CD14-positive monocyte (primary cell): ENCODE results near the gene CDHR2. TPM values are rescaled to one million over a fixed set of nuclear protein-coding genes. Genes with fewer than 3 reads are reported as not detected.

Experiments
- DNase-seq, 3 donors: peaks; one replicate each; pipeline ENCODE4 v3.0.0-alpha.2; 2011 to 2022
- H2AFZ ChIP-seq: 2 replicates; pipeline ENCODE4 v1.6.0; 2012; ENCODE audit warnings: mild to moderate bottlenecking, low read depth, low read length, inconsistent platforms; ENCODE audit not compliant: insufficient read depth, poor library complexity, severe bottlenecking
- H3K27ac ChIP-seq, 2 donors: 1 replicate in 1 of 2; 2 replicates in 1 of 2; pipeline ENCODE4 v1.5.1; 2012 to 2013; ENCODE audit warnings: low read length in 2 of 2, control low read depth in 1 of 2, inconsistent platforms in 1 of 2, low read depth in 1 of 2, mild to moderate bottlenecking in 1 of 2
- H3K27me3 ChIP-seq, 2 donors: one replicate each; pipeline versions ENCODE4 v1.6.0 to v1.6.1; 2011 to 2013; ENCODE audit warnings: low read length in 2 of 2; ENCODE audit not compliant: control insufficient read depth in 2 of 2, insufficient read depth in 2 of 2
- H3K36me3 ChIP-seq, 2 donors: replicated peaks in 1 of 2; 1 replicate in 1 of 2; 2 replicates in 1 of 2; pipeline versions ENCODE4 v1.5.1 to v1.6.1; 2012 to 2013; ENCODE audit warnings: low read length in 2 of 2, control low read depth in 1 of 2, inconsistent platforms in 1 of 2, mild to moderate bottlenecking in 1 of 2; ENCODE audit not compliant: insufficient read depth in 2 of 2, control insufficient read depth in 1 of 2
- H3K4me1 ChIP-seq, 2 donors: 1 replicate in 1 of 2; 2 replicates in 1 of 2; pipeline versions ENCODE4 v1.5.1 to v1.6.1; 2012 to 2013; ENCODE audit warnings: low read length in 2 of 2, control low read depth in 1 of 2, inconsistent platforms in 1 of 2, mild to moderate bottlenecking in 1 of 2, moderate library complexity in 1 of 2; ENCODE audit not compliant: insufficient read depth in 2 of 2, control insufficient read depth in 1 of 2
- H3K4me2 ChIP-seq: replicated peaks from 2 replicates; pipeline ENCODE3; 2012; ENCODE audit warnings: low read length, moderate library complexity, mild to moderate bottlenecking; ENCODE audit not compliant: poor library complexity, severe bottlenecking; ENCODE audit errors: extremely low read depth
- H3K4me3 ChIP-seq, 3 experiments: fragments of 200-600 bp in 1 of 3; sonication (generic) in 1 of 3; replicated peaks in 1 of 3; 1 replicate in 2 of 3; 2 replicates in 1 of 3; pipeline ENCODE4 v1.5.1; 2011 to 2013; ENCODE audit warnings: low read length in 3 of 3, mild to moderate bottlenecking in 3 of 3, control low read depth in 2 of 3, low read depth in 2 of 3, inconsistent platforms in 1 of 3, moderate library complexity in 1 of 3
- H3K79me2 ChIP-seq: 2 replicates; pipeline ENCODE4 v1.6.0; 2012; ENCODE audit warnings: mild to moderate bottlenecking, control low read depth, inconsistent platforms, low read length, moderate library complexity; ENCODE audit not compliant: insufficient read depth
- H3K9ac ChIP-seq: 2 replicates; pipeline ENCODE4 v1.6.0; 2017; ENCODE audit warnings: low read length, mild to moderate bottlenecking; ENCODE audit not compliant: insufficient read depth, poor library complexity, severe bottlenecking
- H3K9me3 ChIP-seq, 2 donors: replicated peaks in 1 of 2; 1 replicate in 1 of 2; 2 replicates in 1 of 2; pipeline versions ENCODE4 v1.5.1 to v1.6.1; 2012 to 2013; ENCODE audit warnings: low read length in 2 of 2, control low read depth in 1 of 2; ENCODE audit not compliant: control insufficient read depth in 1 of 2, insufficient read depth in 1 of 2
- H4K20me1 ChIP-seq: 2 replicates; pipeline ENCODE4 v1.6.0; 2012; ENCODE audit warnings: mild to moderate bottlenecking, low read length, control low read depth, moderate library complexity; ENCODE audit not compliant: insufficient read depth
- H3K27ac Mint-ChIP-seq, 7 donors: one replicate each; pipeline ENCODE4 v1.8.0; 2020; ENCODE audit warnings: mild to moderate bottlenecking in 7 of 7, mixed read lengths in 7 of 7, moderate library complexity in 6 of 7, inconsistent platforms in 2 of 7
- H3K27me3 Mint-ChIP-seq, 3 donors: one replicate each; pipeline ENCODE4 v1.8.0; 2021 to 2022; ENCODE audit warnings: low read depth in 3 of 3, mild to moderate bottlenecking in 3 of 3, mixed read lengths in 3 of 3, moderate library complexity in 3 of 3, inconsistent platforms in 1 of 3
- H3K36me3 Mint-ChIP-seq, 2 donors: one replicate each; pipeline ENCODE4 v1.8.0; 2020; ENCODE audit warnings: mixed read lengths in 2 of 2, inconsistent platforms in 1 of 2, mild to moderate bottlenecking in 1 of 2
- H3K4me1 Mint-ChIP-seq: one replicate; pipeline ENCODE4 v1.8.0; 2020; ENCODE audit warnings: mild to moderate bottlenecking, mixed read lengths
- H3K4me3 Mint-ChIP-seq, 2 donors: one replicate each; pipeline ENCODE4 v1.8.0; 2020; ENCODE audit warnings: mild to moderate bottlenecking in 2 of 2, mixed read lengths in 2 of 2, moderate library complexity in 1 of 2
- H3K9me3 Mint-ChIP-seq, 7 donors: one replicate each; pipeline ENCODE4 v1.8.0; 2020 to 2022; ENCODE audit warnings: mixed read lengths in 7 of 7, mild to moderate bottlenecking in 6 of 7, moderate library complexity in 6 of 7, inconsistent platforms in 2 of 7
- WGBS: methylation state at CpG from one replicate; pipeline ENCODE4 v1.1.5; 2013; ENCODE audit warnings: missing lambda C conversion rate; ENCODE audit not compliant: insufficient coverage; 5-methylcytosine and 5-hydroxymethylcytosine counted together
- intact Hi-C, 2 donors: fragments of 100-400 bp; cut with micrococcal nuclease; formaldehyde crosslinking; loops; one replicate each; pipeline versions ENCODE4 v1.15.0 to v1.15.1; 2023
- polyA plus RNA-seq, 3 donors: library from polyadenylated mRNA; depleted of rRNA in 1 of 3; unstranded in 2 of 3; stranded (reverse) in 1 of 3; fragments of 300-500 nt in 2 of 3; fragments of >200 nt in 1 of 3; fragmentation: Illumina TruSeq in 2 of 3; gene quantifications; 1 replicate in 2 of 3; 2 replicates in 1 of 3; pipeline ENCODE4 v1.2.3, GENCODE V29; 2012 to 2021
- TF ChIP-seq, protein P1 (sequence below): fragments of 200-600 bp; IDR thresholded peaks from one replicate; pipeline ENCODE4 v1.8.0; 2022; ENCODE audit warnings: antibody characterized with exemption, mild to moderate bottlenecking

CDHR2 gene
- polyA plus RNA-seq, 3 donors = 0.12 TPM; not detected in 2

DNA sequence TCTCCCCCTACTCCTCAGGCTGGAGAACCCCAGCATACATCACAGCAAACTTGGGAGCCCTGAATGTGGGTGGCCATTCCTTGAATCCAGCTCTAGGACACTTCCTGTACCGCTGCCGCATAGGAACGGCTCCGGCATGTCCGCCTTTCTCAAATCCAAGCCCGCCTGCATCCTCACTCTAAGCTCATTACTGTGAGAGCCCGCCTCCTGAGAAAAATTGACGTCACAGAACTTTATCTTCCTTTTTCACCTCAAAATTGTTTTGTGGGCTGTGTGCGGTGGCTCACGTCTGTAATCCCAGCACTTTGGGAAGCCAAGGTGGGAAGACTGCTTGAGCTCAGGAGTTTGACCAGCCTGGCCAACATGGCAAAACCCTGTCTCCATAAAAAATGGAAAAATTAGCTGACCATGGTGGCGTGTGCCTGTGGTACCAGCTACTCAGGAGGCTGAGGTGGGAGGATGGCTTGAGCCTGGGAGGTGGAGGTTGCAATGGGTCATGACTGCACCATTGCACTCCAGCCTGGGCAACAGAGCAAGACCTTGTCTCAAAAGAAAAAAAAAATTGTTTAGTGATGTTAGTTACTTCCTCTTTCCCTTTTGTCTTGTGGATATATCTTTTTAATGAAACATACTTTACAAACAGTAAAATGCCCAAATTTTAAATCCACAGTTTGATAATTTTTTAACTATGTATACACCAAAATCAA, 34.7 kb upstream of the CDHR2 start:
- H4K20me1 ChIP-seq = no peaks in the 10 kb centered on the region
- H3K4me2 ChIP-seq = no peak overlapping the region
- no peaks in the 10 kb centered on the region for H3K79me2 ChIP-seq
- H3K4me1 Mint-ChIP-seq = peaks cover 13% of the 10 kb centered on the region
- TF ChIP-seq, protein P1, sequence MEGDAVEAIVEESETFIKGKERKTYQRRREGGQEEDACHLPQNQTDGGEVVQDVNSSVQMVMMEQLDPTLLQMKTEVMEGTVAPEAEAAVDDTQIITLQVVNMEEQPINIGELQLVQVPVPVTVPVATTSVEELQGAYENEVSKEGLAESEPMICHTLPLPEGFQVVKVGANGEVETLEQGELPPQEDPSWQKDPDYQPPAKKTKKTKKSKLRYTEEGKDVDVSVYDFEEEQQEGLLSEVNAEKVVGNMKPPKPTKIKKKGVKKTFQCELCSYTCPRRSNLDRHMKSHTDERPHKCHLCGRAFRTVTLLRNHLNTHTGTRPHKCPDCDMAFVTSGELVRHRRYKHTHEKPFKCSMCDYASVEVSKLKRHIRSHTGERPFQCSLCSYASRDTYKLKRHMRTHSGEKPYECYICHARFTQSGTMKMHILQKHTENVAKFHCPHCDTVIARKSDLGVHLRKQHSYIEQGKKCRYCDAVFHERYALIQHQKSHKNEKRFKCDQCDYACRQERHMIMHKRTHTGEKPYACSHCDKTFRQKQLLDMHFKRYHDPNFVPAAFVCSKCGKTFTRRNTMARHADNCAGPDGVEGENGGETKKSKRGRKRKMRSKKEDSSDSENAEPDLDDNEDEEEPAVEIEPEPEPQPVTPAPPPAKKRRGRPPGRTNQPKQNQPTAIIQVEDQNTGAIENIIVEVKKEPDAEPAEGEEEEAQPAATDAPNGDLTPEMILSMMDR = no peak
- no peaks in the 10 kb centered on the region for H3K9me3 Mint-ChIP-seq
- H3K27ac ChIP-seq = no peak overlapping the region
- H3K36me3 Mint-ChIP-seq = peaks cover 6 to 7% of the 10 kb centered on the region in 2 donors
- no peaks in the 10 kb centered on the region for H3K9me3 ChIP-seq
- WGBS = 88% methylated on average over 11 of the region's 11 CpGs
- H3K4me1 ChIP-seq = peaks cover 5 to 11% of the 10 kb centered on the region in 2 donors
- H2AFZ ChIP-seq = no peak overlapping the region
- no peak overlapping the region for H3K4me3 ChIP-seq
- no peak overlapping the region for H3K27ac Mint-ChIP-seq
- H3K27me3 ChIP-seq = no peaks in the 10 kb centered on the region
- intact Hi-C loops = no loop called here
- peaks cover 2 to 6% of the 10 kb centered on the region in 2 donors for H3K36me3 ChIP-seq
- H3K9ac ChIP-seq = no peak overlapping the region
- peaks cover 0 to 2% (median 2%) of the 10 kb centered on the region in 3 donors for H3K27me3 Mint-ChIP-seq
- no peak for DNase-seq
- H3K4me3 Mint-ChIP-seq = no peak overlapping the region

DNA sequence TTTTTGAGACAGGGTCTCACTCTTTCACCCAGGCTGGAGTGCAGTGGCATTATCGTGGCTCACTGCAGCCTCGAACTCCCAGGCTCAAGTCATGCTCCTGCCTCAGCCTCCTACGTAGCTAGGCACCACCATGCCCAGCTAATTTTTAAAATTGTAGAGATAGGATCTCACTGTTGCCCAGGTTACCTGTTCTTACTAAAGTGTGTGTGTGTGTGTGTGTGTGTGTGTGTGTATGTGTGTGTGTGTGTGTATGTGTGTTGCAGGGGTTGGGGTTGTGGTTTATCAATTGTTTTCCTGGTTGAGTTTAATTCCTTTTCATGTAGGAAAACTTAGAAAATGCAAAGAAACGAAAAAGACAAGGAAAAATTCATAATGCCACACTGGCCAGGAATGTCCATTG, 33.7 kb upstream of the CDHR2 start:
- H3K36me3 Mint-ChIP-seq = no peaks in the 10 kb centered on the region

More for the DNA sequence above, 33.7 kb upstream of the CDHR2 start:
- Histone ChIP-seq H3K9ac (no peak overlapping the region), H3K27ac (no peak overlapping the region), H3K36me3 (no peaks in the 10 kb centered on the region), H4K20me1 (no peaks in the 10 kb centered on the region), H2AFZ (no peak overlapping the region), H3K9me3 (no peaks in the 10 kb centered on the region), H3K4me3 (no peak overlapping the region), H3K79me2 (no peaks in the 10 kb centered on the region), H3K4me1 (peaks cover 5 to 11% of the 10 kb centered on the region in 2 donors), H3K4me2 (no peak overlapping the region), H3K27me3 (no peaks in the 10 kb centered on the region)
- no peak overlapping the region for H3K4me3 Mint-ChIP-seq
- TF ChIP-seq, protein P1 = no peak
- H3K27me3 Mint-ChIP-seq = peaks cover 0 to 3% (median 2%) of the 10 kb centered on the region in 3 donors
- H3K27ac Mint-ChIP-seq = no peak overlapping the region
- intact Hi-C loops = no loop called here
- WGBS = no CpG with 5 or more reads among the region's 4 CpGs
- H3K9me3 Mint-ChIP-seq = no peaks in the 10 kb centered on the region
- peaks cover 13% of the 10 kb centered on the region for H3K4me1 Mint-ChIP-seq
- DNase-seq = no peak
